RPMI7951 (cell line): ENCODE measurements around the gene SYT13. TPM values are rescaled to one million over a fixed set of nuclear protein-coding genes. Genes with fewer than 3 reads are reported as not detected.
"Not testable (repeated sequence)": the region's sequence is repeated elsewhere in the genome, so short reads cannot be mapped to it uniquely, and the experiment has no call there.

ENCODE experiments used
- DNase-seq: peaks from one replicate; pipeline ENCODE4 v3.0.0-alpha.2; 2012; ENCODE audit warnings: low read depth
- total RNA-seq: library from RNA; depleted of rRNA; stranded (reverse); fragments of >200 nt; shearing (Covaris generic); gene quantifications from 2 replicates; pipeline ENCODE4 v1.2.3, GENCODE V29; 2014

Gene SYT13
- total RNA-seq, 1 experiment from 2014 or later = 0.72 TPM

DNA sequence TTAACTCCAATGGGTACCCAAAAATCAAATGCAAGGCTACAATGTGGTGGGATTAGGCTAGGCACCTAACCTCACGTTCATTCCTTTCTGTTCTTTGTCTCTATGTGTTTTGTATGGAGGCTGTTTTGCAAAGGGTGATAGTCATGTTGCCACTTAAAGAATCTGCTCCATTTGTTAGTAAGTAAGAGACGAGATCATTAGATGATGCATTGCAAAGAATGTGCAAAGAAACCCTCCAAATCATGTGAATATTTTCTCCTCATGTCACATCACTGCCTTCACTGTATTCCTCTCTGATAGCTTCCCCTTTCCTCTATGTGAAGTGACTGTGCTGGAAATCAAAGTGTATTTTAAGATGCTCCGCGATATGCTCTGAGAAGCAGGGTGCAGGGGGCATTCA is 11.9 kb downstream of the SYT13 start:
- no peak for DNase-seq

DNA sequence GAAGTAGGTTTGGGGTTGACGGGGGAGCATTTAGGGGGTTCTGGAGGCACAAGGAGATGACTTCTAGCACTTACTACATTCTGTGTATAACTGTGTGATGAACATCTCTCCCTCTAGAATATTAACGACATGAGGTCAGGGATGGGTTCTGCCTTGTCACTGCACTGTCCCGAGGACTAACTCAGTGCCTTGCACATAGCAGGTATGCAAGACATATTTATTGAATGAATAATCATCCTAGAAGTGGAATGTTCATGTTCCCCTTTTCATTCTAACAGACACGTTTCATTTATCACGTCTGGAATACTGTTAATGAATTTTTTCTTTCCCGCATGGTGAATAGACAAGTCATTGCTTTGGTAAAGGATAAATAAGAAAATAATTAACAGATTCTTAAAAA is 12.6 kb downstream of the SYT13 start:
- DNase-seq = no peak

DNA sequence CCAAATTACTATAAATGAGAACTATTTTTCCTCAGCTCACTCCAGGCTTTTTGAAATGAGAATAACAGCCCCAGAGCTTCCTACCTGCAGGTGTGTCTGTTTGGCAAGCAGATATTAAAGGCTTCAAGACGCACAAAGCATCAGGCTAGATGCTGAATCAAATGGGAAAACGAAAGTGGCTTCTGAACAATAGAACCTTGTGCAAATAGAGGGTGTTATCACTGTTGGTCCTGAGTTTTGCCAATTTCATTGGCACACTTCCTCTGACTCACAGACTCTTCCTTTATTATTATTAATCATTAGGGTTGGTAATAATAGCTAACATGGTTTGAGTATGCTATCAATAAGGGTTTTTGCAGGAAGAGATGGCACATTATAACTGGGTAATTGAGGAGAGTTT is 13.4 kb downstream of the SYT13 start:
- DNase-seq = peak; percentile 14

DNA sequence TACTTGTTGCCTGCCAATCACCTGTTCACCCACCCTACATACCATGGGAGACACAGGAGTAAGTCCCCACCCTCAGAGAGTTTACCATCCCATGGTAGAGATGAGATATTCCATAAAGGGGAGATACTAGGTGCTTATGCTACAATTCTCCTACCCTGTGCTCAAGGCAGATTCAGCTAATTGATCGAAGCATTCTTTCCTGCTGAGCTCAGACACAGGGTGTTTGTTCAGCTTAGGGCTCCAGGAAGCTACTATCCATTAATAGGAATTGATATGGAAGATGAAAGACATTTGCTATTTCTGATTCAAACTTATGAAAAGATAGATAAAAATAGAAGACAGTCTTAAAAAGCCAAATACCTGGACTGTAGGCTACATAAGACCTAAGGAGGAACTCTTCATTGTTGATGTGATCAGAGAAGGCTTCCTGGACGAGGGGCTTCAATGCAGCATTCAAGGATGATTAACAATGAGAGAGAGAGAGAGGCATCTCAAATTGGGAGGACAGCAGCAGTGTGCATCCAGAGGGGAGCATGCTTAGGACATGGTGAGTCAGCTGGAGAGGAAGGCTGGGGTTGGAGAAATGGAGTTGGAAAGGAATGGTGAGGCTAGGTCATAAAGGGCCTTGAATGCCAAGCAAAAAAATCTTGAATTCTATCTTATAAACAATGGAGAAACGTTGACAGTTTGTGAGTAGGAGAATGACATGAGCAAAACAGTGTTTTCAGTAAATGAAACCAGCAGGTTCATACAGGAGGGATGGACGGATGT is 15.0 kb downstream of the SYT13 start:
- no peak for DNase-seq

DNA sequence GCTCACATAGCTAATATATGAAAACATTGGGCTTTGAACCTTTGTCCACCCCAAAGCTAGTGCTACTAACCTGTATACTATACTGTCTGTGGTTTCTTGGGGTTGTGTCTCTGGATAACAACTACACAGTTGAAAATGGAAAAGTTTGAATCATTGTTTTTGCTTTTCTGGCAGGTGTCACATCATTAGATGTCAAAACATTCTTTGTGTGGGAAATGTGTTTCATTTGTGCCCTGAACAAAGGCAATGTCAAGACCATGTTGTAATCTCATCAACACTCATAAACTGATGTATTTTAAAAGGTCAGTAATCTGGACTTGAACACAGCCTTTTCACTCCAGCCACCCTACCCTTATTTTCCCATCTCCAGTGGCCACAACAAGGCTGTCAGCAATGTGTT is 16.5 kb downstream of the SYT13 start:
- no peak for DNase-seq

DNA sequence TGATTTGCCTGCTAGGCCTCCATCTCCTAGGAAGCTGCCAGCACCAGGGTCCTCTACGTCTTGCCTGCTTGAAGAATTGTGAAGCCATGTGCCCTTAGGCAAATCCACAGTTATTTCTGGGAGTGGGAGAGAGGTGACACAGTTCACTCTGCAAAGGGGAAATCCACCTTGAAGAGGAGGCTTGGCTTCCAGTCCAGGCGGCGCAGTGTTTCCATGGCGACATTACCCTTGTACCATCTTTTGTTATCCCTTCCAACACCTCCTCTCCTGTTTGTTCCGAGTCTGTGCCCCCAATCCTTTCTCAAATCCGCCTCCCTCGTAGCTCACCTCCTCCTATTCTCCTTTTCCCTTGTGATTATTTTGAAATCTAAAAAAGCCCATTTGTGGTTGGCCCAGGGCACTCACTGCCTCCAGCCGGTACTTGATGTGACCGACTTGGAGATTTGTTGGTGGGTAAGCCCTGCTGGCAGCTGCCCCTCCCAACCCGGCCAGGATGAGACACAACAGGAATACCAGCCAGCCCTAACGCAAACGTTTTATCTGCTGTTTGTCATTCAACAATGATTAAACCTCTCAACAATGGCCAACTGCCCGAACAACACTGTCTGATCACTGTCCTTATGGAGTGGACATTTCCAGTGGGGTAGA is 18.4 kb downstream of the SYT13 start:
- DNase-seq = peak; percentile 21

DNA sequence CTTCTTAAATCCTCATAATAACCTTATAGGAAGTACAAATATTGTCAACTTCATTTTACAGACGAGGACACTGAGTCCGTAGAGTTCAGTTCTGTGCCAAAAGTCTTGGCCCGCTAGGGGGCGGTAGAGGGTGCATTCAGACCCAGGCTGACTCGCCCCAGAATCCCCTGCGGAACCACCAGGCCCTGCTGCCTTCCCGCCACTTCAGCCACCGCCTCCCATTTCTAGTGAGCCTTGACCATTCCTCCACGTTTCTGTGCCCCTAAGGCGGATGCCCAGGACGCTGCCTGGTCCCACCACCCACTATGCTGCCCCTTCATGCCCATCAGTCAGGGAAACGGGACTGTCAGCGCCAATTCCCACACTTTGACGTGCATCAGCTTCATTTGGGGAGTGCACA is 19.1 kb downstream of the SYT13 start:
- no peak for DNase-seq

DNA sequence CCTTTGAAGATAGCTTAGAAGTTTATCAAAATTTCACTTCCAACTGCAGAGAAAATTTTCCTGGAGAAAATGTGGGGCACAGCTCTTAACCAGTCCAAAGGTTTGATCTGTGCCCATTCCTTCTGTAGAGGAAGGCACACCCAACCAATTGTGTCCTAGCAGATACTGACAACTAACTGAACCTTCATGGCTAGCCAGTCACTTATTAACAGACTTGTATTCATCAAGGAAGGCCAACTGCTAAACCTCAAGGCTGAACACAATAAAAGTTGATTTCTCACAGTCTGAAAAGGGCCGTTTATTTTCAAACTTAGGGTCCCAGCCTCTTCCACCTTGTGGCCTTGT is 19.5 kb downstream of the SYT13 start:
- no peak for DNase-seq

DNA sequence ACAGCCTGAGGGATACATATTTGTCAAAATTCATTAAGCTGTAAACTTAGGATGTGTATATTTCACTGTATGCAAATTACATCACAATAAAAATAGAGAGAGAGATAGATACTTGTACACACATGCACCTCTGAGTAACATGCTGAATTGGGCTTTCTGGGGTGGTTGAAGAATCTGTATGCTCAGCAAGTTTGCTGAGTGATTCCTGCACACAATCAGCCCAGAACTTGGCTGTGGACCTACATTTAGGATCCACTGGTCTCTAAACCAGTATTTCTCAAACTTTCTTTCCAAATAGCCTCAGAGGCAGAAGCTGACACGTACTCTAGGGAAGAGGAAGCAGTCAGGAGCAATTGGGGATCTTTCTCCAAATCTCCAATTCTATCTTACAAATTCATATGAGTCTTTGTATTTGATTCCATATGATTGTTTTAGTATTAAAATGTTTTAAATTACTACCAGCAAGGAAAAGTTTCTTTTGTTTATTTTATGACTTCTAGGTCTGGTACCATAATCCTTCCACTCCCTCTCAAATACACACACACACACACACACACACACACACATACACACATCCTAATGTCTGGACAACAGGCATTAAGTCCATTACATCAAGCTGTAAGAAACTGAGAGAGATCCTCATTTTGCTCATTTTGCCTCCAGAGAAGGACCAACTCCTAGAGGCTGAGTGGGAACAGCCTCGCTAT is 20.0 kb downstream of the SYT13 start:
- DNase-seq = no peak

DNA sequence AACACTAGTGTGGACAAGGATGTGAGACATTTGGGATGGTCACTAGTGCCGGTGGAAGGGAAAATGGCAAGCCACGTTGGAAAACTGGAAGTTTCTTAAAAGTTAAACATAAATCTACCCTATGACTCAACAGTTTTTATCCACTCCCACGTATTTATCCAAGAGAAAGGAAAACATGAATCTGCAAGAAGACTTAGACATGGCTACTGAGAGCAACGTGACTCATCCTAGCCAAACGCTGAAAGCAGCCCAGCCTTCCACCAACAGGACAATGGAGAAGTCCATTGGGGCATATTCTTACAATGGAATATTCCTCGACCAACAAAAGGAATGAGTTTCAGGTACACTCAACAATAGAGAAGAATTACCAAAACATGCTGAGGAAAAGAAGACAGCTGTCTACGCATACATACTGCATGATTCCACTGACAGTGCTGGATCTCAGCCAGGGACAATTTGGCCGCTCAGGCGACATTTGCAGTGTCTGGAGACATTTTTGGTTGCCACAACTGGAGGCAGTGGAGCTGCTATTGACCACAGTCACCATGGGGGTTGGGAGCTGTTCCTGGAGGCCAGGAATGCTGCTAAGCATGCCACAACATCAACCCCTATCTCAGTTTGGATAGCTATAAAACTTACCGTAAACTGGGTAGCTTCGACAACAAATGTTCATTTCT is 21.2 kb downstream of the SYT13 start:
- peak; percentile 88 for DNase-seq

DNA sequence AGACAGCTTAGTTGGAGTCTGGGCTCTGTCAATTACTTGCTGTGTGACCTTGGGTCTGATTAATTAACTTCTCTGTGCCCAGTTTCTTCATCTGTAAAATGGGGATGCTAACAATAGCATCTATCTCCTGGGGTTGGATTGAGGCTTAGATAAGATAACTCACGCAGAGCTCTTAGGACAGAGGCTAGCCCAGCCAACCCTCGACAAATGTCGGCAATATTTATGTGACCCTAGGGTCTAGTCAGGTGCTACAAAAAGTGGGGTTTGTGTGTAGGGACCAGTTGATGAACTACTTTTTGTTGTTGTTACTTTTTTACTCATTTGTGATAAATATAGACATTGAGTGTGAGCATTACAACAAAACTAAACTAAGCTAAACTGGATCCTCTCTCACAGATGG is 22.4 kb downstream of the SYT13 start:
- no peak for DNase-seq

DNA sequence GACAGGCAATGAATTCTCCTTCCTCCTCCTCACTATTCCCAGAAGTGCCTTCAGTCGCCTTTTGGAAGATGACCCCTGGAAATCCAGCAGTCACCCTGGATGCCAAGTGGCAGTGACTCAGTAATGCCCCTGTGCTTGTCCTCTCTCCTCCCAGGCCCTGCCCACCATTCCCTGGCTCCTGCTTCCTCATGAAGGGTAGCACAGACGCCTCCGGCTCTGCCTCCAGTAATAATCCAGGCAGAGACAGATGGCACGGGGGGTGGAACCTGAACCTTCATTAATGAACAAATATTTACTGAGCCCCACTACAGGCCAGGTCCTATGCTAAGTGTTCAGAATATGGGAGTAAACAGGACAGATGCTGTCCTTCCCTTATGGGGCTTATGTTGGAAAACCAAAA is 23.2 kb downstream of the SYT13 start:
- DNase-seq = peak; percentile 24

DNA sequence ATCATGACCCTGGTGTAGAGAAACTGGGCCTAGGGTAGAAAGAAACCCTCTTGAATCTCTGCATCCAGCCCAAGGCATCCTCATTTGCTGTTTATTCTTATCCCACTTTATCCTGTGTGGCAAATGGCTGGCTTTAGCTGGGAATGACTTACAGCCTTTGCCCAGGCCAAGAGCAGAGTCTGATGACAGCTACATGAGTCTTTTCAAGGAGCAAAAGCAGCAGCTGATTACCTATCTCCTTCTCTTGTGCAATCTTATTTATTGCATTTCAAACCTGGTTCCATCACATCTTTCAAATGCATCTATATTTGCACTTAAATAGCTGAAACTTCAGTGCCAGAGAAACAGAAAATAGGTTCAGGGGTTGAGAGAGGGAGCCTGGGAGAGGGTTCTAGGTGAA is 26.1 kb downstream of the SYT13 start:
- no peak for DNase-seq

DNA sequence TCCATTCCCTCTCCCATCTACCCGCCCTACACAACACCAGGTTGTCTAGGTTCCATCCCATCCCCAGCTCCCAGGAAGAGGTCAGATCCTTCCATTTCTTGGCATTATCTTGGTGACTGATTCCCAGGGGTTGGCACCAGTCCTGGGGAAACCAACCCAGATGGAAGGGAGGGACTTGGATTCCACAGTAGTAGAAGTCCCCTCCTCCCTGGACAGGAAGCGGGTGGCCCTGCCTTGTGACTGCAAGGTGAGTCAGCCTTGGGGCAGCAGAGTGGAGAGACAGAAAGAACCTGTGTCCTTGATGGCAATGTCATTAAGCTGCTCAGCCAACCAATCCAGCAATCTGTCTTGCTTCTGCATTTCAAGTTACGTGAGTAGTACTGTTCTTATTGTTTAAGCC is 26.5 kb downstream of the SYT13 start:
- DNase-seq = peak; percentile 78

DNA sequence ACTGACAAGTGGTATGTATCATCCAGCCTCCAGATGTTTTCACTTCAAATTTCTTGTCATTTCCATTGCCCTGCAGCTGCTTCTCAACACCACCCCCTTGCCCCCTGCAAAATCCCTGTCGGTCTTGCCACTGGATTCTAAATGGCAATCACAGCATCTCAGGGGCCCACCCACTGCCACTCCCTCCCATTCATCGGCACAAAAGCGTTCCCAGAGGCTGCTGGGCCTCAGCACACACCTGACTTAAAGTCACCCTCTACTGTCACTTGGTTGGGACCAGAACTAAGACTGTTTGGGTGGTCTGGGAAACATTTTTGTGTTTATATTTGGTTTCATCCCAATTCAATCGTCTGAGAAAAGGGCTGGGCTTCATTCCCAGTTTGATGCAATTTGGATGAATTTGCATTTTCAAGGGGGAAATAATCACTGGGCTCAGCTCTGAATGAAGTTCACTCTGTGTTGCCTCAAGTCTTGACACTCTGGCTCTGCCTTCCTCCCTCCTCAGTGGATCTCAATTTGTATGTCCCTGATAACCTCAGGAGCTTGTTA is 27.1 kb downstream of the SYT13 start:
- no peak for DNase-seq

DNA sequence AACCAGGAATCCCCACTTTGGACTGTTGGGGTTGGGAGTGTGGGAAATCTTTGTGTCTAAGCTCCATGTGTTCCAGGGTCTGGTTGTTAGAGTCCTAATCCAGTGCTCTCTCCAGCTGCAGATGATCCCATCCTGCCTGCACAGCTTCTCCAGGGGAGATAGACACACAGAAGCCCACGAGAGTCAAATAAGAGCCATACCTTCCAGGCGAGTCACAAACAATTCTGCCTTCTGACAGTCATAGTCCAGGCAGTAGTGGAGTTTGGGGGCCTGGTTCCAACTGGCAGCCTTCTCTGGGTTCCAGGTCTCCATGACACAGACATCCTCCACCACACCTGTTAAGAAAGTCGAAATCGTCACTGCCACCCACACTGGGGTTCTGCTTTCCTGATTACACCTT is 32.1 kb downstream of the SYT13 start:
- DNase-seq = no peak

DNA sequence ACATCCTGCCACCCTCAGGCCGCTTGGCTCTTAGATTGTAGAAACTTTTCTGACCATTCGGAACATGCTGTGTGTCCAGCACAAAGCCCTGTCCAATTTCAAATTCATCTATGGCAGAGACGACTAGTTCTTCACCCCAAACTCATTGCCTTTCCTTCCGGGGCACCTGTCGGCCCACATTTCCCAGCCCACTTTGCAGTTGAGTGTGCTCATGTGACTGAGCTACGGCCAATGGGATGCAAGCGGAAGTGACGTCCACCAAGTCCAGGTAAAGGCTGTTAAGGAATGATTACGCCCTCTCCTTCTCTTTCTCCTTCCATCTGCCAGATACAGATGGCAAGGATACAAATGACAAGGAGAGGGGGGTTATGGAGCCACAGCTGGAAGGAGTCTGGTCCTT is 32.5 kb downstream of the SYT13 start:
- DNase-seq = no peak

DNA sequence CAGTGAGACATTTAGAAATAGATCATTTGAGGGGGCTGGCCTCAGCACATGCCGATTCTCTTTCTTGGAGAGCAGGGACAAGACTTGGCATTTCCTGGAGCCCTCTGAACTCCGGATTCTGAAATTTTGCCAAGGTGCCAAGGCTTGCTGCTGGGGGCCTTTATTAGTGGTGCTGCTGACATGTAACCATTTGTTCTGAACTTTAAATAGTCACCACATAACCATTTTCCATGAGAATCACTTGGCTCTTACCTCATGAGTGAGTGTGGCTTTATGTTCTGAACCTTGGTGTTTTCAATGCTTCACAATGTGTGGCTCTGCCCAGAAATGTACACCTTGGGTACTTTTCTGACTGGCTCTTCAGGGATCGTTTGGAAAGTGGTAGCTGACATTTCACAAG is 33.3 kb downstream of the SYT13 start:
- DNase-seq = no peak

DNA sequence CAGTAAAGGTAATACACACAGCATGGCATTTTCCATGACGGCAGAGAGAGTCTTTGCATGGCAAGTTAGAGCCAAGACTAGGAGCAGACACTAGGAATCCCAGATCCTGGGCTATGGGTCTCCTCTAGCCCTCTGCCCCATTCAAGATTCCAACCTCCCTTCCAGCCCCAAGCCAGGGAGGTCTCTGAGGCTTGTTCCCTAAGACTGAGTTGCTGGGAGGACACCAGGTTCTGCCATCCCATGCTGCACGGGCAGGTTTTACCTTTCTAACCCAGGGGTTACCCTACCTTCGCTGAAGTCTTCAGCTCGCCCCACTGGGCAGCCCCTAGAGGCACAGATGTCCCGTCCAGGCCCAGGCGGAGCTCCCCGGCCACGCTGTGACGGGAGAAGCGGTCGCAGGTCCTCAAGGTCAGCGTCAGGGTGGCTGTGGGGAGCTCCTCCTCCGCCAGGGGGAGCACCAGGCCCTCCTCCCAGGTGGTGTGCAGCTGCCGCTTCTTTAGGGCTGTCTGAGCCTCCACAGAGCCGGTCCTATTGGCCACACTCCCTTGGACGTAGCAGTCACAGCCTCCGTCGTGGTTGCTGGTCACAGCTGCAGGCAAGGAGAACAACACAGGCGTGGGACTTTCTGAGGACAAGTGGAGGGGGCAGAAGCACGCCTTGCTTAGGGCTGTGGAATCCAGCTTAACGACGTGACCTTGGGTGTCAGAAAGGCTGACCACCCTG is 33.8 kb downstream of the SYT13 start:
- peak; percentile 78 for DNase-seq

DNA sequence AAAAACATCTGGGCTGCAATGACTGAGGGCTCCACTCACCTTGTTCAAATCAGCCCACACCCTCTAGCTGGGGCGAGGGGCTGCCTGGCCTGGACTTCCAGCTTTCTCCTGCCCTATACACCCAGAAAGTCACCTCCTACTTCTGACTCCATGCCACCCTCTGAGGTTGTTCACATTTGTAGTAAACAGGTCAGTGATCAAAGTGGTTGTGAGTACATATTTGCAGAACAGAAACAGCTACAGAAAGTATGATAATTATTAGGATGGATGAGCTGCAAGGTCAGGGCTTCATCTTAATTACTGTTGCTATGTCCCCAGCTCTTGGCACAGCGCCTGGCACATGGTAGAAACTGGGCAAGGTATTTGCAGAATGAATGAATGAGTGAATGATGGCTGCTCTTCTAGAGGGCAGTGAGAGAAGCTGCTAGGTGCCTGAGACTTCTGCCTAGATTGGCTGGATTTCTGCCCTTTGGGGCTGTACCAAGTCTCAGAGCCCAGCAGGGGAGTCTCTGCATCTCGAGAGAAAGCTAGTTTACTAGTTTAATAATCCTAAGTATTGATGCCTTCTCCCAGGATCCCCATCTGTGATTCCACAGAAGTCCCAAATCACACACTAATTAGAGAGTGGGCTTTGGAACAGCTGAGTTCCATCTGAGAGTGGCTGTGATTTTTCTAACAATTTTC is 36.0 kb downstream of the SYT13 start:
- DNase-seq = no peak

DNA sequence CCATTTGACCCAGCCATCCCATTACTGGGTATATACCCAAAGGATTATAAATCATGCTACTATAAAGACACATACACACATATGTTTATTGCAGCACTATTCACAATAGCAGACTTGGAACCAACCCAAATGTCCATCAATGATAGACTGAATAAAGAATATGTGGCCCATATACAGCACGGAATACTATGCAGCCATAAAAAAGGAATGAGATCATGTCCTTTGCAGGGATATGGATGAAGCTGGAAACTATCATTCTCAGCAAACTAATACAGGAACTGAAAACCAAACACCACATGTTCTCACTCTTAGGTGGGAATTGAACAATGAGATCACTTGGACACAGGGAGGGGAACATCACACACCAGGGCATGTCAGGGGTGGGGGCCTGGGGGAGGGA is 36.8 kb downstream of the SYT13 start:
- not testable (repeated sequence) for DNase-seq
